Muscle layer of duodenum (tissue), 2 donors: ENCODE results near the gene MARF1.
"Not testable (repeated sequence)": the region's sequence is repeated elsewhere in the genome, so short reads cannot be mapped to it uniquely, and the experiment has no call there.

Source experiments
- H3K27ac ChIP-seq: one replicate; pipeline ENCODE4 v1.7.0; 2013; ENCODE audit warnings: mild to moderate bottlenecking, low read length
- H3K27me3 ChIP-seq: one replicate; pipeline ENCODE4 v1.7.0; 2013; ENCODE audit warnings: low read depth, mild to moderate bottlenecking, control low read depth, low read length
- H3K36me3 ChIP-seq, 2 donors: one replicate each; pipeline ENCODE4 v1.7.0; 2013; ENCODE audit warnings: low read length in 2 of 2, control low read depth in 1 of 2, mild to moderate bottlenecking in 1 of 2; ENCODE audit not compliant: insufficient read depth in 2 of 2, control insufficient read depth in 1 of 2
- H3K4me1 ChIP-seq, 2 donors: one replicate each; pipeline ENCODE4 v1.7.0; 2013; ENCODE audit warnings: low read length in 2 of 2, mild to moderate bottlenecking in 2 of 2, control low read depth in 1 of 2, moderate library complexity in 1 of 2; ENCODE audit not compliant: insufficient read depth in 2 of 2, control insufficient read depth in 1 of 2
- H3K4me3 ChIP-seq, 2 donors: one replicate each; pipeline ENCODE4 v1.7.0; 2013; ENCODE audit warnings: low read length in 2 of 2, low read depth in 1 of 2, mild to moderate bottlenecking in 1 of 2
- H3K9me3 ChIP-seq, 2 donors: one replicate each; pipeline ENCODE4 v1.7.0; 2013; ENCODE audit warnings: low read length in 2 of 2, control low read depth in 1 of 2, mild to moderate bottlenecking in 1 of 2; ENCODE audit not compliant: control insufficient read depth in 1 of 2
- donor health status: healthy.

MARF1 gene, protein sequence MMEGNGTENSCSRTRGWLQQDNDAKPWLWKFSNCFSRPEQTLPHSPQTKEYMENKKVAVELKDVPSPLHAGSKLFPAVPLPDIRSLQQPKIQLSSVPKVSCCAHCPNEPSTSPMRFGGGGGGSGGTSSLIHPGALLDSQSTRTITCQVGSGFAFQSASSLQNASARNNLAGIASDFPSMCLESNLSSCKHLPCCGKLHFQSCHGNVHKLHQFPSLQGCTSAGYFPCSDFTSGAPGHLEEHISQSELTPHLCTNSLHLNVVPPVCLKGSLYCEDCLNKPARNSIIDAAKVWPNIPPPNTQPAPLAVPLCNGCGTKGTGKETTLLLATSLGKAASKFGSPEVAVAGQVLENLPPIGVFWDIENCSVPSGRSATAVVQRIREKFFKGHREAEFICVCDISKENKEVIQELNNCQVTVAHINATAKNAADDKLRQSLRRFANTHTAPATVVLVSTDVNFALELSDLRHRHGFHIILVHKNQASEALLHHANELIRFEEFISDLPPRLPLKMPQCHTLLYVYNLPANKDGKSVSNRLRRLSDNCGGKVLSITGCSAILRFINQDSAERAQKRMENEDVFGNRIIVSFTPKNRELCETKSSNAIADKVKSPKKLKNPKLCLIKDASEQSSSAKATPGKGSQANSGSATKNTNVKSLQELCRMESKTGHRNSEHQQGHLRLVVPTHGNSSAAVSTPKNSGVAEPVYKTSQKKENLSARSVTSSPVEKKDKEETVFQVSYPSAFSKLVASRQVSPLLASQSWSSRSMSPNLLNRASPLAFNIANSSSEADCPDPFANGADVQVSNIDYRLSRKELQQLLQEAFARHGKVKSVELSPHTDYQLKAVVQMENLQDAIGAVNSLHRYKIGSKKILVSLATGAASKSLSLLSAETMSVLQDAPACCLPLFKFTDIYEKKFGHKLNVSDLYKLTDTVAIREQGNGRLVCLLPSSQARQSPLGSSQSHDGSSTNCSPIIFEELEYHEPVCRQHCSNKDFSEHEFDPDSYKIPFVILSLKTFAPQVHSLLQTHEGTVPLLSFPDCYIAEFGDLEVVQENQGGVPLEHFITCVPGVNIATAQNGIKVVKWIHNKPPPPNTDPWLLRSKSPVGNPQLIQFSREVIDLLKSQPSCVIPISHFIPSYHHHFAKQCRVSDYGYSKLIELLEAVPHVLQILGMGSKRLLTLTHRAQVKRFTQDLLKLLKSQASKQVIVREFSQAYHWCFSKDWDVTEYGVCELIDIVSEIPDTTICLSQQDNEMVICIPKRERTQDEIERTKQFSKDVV (N-terminal part only)

GRCh38 chr16:15643048-15643945, at the start of gene MARF1:
MARF1 (minus strand) TSS chr16:15643154; CDS start chr16:15639233, 3,921 bp downstream.
- peaks cover 7 to 28% of the 10 kb centered on the region in 2 donors for H3K4me1 ChIP-seq
- H3K9me3 ChIP-seq: no peaks in the 10 kb centered on the region
- H3K27ac ChIP-seq: peak within 1 kb of the TSS; percentile 99
- peaks cover 7 to 10% of the 10 kb centered on the region in 2 donors for H3K36me3 ChIP-seq
- peak within 1 kb of the TSS; percentile 90 to 97 for H3K4me3 ChIP-seq
- H3K27me3 ChIP-seq: no peaks in the 10 kb centered on the region

GRCh38 chr16:15692508-15692907, 49.6 kb upstream of the MARF1 start:
- not testable (repeated sequence) for H3K4me3 ChIP-seq, H3K27me3 ChIP-seq, H3K27ac ChIP-seq, H3K9me3 ChIP-seq, H3K4me1 ChIP-seq
- H3K36me3 ChIP-seq: peaks cover 54 to 83% of the 10 kb centered on the region in 2 donors

DNA sequence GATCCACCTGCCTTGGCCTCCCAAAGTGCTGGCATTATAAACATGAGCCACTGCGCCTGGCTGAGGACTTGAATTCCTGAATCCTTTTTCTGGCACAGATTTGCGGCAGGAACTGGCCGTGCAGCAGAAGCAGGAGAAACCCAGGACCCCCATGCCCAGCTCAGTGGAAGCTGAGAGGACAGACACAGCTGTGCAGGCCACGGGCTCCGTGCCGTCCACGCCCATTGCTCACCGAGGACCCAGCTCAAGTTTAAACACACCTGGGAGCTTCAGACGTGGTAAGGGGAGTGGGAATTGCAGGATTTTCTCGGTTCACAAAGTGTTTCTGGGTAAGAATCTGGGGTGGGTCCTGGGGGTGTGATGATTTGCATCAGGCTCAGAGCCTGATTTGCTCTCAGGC, 48.1 kb upstream of the MARF1 start:
- H3K4me3 ChIP-seq: no peak overlapping the region
- H3K9me3 ChIP-seq: no peaks in the 10 kb centered on the region
- H3K36me3 ChIP-seq: peaks cover 51 to 83% of the 10 kb centered on the region in 2 donors
- no peaks in the 10 kb centered on the region for H3K4me1 ChIP-seq
- H3K27me3 ChIP-seq: no peaks in the 10 kb centered on the region
- H3K27ac ChIP-seq: no peak overlapping the region

- no peaks in the 10 kb centered on the region for H3K27me3 ChIP-seq
- no peaks in the 10 kb centered on the region for H3K9me3 ChIP-seq
- H3K4me1 ChIP-seq: no peaks in the 10 kb centered on the region
- H3K4me3 ChIP-seq: no peak overlapping the region
- H3K36me3 ChIP-seq: peaks cover 54 to 86% of the 10 kb centered on the region in 2 donors
- no peak overlapping the region for H3K27ac ChIP-seq
These were observed 47.3 kb upstream of the MARF1 start for GRCh38 chr16:15690296-15690695.

DNA sequence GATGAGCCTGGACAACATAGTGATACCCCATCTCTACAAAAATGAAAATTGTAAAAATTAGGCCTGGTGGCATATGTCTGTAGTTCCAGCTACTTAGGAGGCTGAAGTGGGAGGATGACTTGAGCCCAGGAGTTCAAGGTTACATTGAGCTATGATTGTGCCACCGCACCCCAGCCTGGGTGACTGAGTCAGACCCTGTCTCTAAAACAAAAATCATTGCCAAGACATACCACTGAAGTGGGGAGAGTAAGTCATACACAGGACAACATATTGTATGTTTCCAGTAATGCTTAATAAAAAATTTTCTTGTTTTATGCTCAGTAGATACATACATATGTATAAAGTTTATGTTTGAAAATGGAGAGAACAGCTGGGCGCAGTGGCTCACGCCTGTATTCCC, 46.3 kb upstream of the MARF1 start:
- Histone ChIP-seq H3K27ac (no peak overlapping the region), H3K36me3 (peaks cover 56 to 83% of the 10 kb centered on the region in 2 donors)

GRCh38 chr16:15686287-15686686, 43.3 kb upstream of the MARF1 start:
- Histone ChIP-seq H3K9me3 (no peaks in the 10 kb centered on the region), H3K27ac (no peak overlapping the region), H3K4me3 (no peak overlapping the region), H3K36me3 (peaks cover 42 to 56% of the 10 kb centered on the region in 2 donors), H3K4me1 (no peaks in the 10 kb centered on the region), H3K27me3 (no peaks in the 10 kb centered on the region)

More for the DNA sequence above, 46.3 kb upstream of the MARF1 start:
- Histone ChIP-seq H3K9me3 (no peaks in the 10 kb centered on the region), H3K4me3 (no peak overlapping the region), H3K27me3 (no peaks in the 10 kb centered on the region), H3K4me1 (no peaks in the 10 kb centered on the region)

DNA sequence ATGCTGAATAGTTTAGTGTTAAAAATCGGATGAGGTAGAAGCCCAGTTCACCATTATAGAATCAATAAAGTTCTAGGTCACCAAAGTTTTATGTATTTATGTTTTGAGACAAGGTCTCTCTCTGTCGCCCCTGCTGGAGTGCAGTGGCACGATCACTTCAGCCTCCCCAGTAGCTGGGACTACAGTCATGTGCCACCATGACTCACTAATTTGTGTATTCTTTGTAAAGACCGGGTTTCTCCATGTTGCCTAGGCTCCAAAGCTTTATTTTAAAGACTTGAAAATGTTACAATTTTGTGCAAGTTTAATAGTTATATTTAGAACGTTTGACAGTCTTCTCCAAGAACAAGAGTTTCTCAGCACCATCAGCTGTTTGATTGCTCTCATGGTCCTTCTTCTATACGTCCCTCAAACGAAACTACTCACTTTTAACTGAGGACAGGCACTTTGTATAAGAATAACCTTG, 39.2 kb upstream of the MARF1 start:
- H3K4me1 ChIP-seq: no peaks in the 10 kb centered on the region
- H3K36me3 ChIP-seq: peaks cover 34 to 50% of the 10 kb centered on the region in 2 donors
- no peaks in the 10 kb centered on the region for H3K27me3 ChIP-seq
- H3K4me3 ChIP-seq: no peak overlapping the region
- no peaks in the 10 kb centered on the region for H3K9me3 ChIP-seq
- no peak overlapping the region for H3K27ac ChIP-seq

DNA sequence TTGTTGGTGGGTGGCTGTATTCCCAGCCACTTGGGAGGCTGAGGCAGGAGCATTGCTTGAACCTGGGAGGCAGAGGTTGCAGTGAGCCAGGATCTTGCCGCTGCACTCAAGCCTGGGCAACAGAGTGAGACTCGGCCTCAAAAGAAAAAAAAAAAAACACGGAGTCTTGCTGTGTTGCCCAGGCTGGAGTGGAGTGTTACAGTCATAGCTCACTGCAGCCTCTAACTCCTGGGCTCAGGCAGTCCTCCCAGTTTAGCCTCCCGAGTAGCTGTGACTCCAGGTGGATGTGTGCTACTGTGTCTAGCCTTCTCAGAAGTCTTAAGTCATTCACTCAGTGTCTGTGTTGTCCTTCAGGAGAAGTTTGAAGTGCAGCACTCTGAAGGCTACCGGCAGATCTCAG, 34.5 kb upstream of the MARF1 start:
- Histone ChIP-seq H3K9me3 (no peaks in the 10 kb centered on the region), H3K36me3 (peaks cover 17 to 22% of the 10 kb centered on the region in 2 donors), H3K4me1 (peaks cover 10 to 20% of the 10 kb centered on the region in 2 donors), H3K4me3 (no peak overlapping the region), H3K27me3 (no peaks in the 10 kb centered on the region), H3K27ac (no peak overlapping the region)

DNA sequence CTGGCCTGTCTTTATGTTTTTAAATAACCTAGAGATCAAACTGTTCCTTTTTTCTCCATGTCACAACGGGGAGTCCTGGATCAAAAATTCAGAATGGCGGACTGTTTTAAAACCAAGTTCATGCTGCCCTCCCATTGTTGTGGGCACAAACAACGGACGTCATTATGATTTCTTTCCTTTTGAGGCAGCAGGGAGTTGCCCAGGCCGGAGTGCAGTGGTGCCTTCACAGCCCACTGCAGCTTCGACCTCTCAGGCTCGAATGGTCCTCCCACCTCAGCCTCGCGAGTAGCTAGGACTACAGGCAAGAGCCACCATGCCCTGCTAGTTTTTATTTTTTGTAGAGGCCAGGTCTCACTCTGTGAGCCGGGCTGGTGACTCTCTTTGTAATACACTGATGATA, 33.6 kb upstream of the MARF1 start:
- H3K4me3 ChIP-seq: no peak overlapping the region
- H3K27ac ChIP-seq: no peak overlapping the region
- peaks cover 17 to 22% of the 10 kb centered on the region in 2 donors for H3K36me3 ChIP-seq
- H3K9me3 ChIP-seq: no peaks in the 10 kb centered on the region
- H3K4me1 ChIP-seq: peaks cover 13 to 28% of the 10 kb centered on the region in 2 donors
- H3K27me3 ChIP-seq: no peaks in the 10 kb centered on the region

DNA sequence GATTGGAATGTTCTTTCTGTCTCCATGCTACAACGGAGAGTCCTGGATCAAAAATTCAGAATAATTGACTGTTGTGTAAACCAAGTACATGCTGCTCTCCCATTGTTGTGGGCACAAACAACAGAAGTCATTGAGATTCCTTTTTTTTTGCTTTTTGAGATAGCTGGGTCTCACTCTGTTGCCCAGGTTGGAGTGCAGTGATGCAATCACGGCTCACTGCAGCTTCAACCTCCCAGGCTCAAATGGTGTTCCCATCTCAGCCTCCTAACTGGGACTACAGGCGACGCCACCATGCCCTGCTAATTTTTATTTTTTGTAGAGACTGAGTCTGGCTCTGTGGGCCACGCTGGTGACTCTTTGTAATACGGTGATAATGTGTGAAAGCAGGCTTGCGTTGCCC, 31.6 kb upstream of the MARF1 start:
- peaks cover 13 to 28% of the 10 kb centered on the region in 2 donors for H3K4me1 ChIP-seq

More for the DNA sequence above, 31.6 kb upstream of the MARF1 start:
- Histone ChIP-seq H3K9me3 (no peaks in the 10 kb centered on the region), H3K27me3 (no peaks in the 10 kb centered on the region), H3K27ac (no peak overlapping the region), H3K4me3 (no peak overlapping the region), H3K36me3 (peaks cover 20 to 23% of the 10 kb centered on the region in 2 donors)
